Liver (tissue), 9 donors: Measurements from ENCODE around the gene OR10H4. TPM values are rescaled to one million over a fixed set of nuclear protein-coding genes. Genes with fewer than 3 reads are reported as not detected.

Source experiments
- DNase-seq: peaks from one replicate; pipeline ENCODE4 v3.0.0-alpha.2; 2017; ENCODE audit warnings: low spot score
- H3K27ac ChIP-seq, 2 donors: one replicate each; pipeline ENCODE4 v1.7.0; 2013; ENCODE audit warnings: inconsistent platforms in 2 of 2, low read length in 2 of 2, control low read depth in 1 of 2, low read depth in 1 of 2, mild to moderate bottlenecking in 1 of 2
- H3K27me3 ChIP-seq, 4 donors: one replicate each; pipeline versions ENCODE4 v1.6.1 to v1.7.0; 2013; ENCODE audit warnings: low read length in 3 of 4, inconsistent platforms in 1 of 4, mild to moderate bottlenecking in 1 of 4, moderate library complexity in 1 of 4; ENCODE audit not compliant: control insufficient read depth in 4 of 4, insufficient read depth in 4 of 4
- H3K36me3 ChIP-seq, 4 donors: one replicate each; pipeline versions ENCODE4 v1.6.1 to v1.7.0; 2013; ENCODE audit warnings: low read length in 3 of 4, mild to moderate bottlenecking in 3 of 4, low read depth in 1 of 4, moderate library complexity in 1 of 4; ENCODE audit not compliant: control insufficient read depth in 4 of 4, insufficient read depth in 3 of 4
- H3K4me1 ChIP-seq, 4 donors: one replicate each; pipeline versions ENCODE4 v1.6.1 to v1.7.0; 2013; ENCODE audit warnings: low read length in 3 of 4, mild to moderate bottlenecking in 3 of 4, moderate library complexity in 1 of 4; ENCODE audit not compliant: control insufficient read depth in 4 of 4, insufficient read depth in 4 of 4
- H3K4me3 ChIP-seq, 3 donors: one replicate each; pipeline versions ENCODE4 v1.6.1 to v1.7.0; 2013; ENCODE audit warnings: low read length in 3 of 3, control low read depth in 1 of 3, low read depth in 1 of 3, mild to moderate bottlenecking in 1 of 3
- H3K9ac ChIP-seq, 2 donors: one replicate each; pipeline ENCODE4 v1.7.0; 2013; ENCODE audit warnings: low read length in 2 of 2, mild to moderate bottlenecking in 2 of 2, moderate library complexity in 2 of 2, control low read depth in 1 of 2, low read depth in 1 of 2
- H3K9me3 ChIP-seq, 4 donors: one replicate each; pipeline versions ENCODE4 v1.6.1 to v1.7.0; 2013; ENCODE audit warnings: low read length in 3 of 4; ENCODE audit not compliant: control insufficient read depth in 4 of 4
- FOXA1 ChIP-seq: IDR thresholded peaks from 2 replicates; pipeline ENCODE4 v1.6.1; 2016; ENCODE audit warnings: antibody characterized with exemption
- HNF4A ChIP-seq, 2 donors: conservative IDR thresholded peaks; 2 replicates each; pipeline ENCODE4 v1.6.1; 2016; ENCODE audit warnings: antibody characterized with exemption in 2 of 2, mild to moderate bottlenecking in 2 of 2
- WGBS: extraction: QIAGEN DNeasy Blood & Tissue Kit; methylation state at CpG from one replicate; pipeline ENCODE4 v1.1.7; 2013; 5-methylcytosine and 5-hydroxymethylcytosine counted together
- polyA plus RNA-seq, 2 donors: library from polyadenylated mRNA; stranded (reverse) in 1 of 2; unstranded in 1 of 2; fragments of 200-250 nt in 1 of 2; fragments of >200 nt in 1 of 2; fragmentation: Nextera tagmentation in 1 of 2; extraction: Ambion mirVana in 1 of 2; gene quantifications; one replicate each; pipeline versions ENCODE4 v1.2.1 to v1.2.3, GENCODE V29; 2013 to 2015
- total RNA-seq, 2 donors: library from RNA; depleted of rRNA; stranded (reverse); fragments of >200 nt; gene quantifications; one replicate each; pipeline ENCODE4 v1.2.3, GENCODE V29; 2014
- TF ChIP-seq, protein P1 (sequence below): fragments of 150-350 bp; IDR thresholded peaks from 2 replicates; pipeline ENCODE4 v1.5.1; 2017; ENCODE audit warnings: improper control_type of control experiment, low read depth, low read length; ENCODE audit not compliant: missing input control
- TF ChIP-seq, protein P2 (sequence below): IDR thresholded peaks from 2 replicates; pipeline ENCODE4 v1.6.1; 2016; ENCODE audit warnings: antibody characterized with exemption
- TF ChIP-seq, protein P3 (sequence below): IDR thresholded peaks from 2 replicates; pipeline ENCODE4 v1.6.1; 2016; ENCODE audit warnings: antibody characterized with exemption
- donor health status: healthy.
- donor health status: healthy.
- donor health status: healthy.
- donor health status: healthy.
- donor health status: healthy.

Gene OR10H4
- total and polyA plus RNA-seq, 4 donors: not detected

DNA sequence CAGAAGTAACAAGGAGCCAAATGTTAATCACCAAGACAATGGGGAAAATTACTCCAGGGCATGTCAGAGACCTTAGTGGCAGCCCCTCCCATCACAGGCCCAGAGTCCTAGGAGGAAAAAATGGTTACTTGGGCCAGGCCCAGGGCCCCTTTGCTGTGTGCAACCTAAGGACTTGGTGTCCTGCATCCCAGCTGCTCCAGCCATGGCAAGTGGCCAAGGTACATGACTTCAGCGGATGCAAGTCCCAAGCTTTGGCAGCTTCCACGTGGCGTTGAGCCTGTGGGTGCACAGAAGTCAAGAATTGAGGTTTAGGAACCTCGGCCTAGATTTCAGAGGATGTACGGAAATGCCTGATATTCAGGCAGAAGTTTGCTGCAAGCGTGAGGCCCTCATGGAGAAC, 46.7 kb downstream of the OR10H4 start (continued):
- TF ChIP-seq, protein P1, sequence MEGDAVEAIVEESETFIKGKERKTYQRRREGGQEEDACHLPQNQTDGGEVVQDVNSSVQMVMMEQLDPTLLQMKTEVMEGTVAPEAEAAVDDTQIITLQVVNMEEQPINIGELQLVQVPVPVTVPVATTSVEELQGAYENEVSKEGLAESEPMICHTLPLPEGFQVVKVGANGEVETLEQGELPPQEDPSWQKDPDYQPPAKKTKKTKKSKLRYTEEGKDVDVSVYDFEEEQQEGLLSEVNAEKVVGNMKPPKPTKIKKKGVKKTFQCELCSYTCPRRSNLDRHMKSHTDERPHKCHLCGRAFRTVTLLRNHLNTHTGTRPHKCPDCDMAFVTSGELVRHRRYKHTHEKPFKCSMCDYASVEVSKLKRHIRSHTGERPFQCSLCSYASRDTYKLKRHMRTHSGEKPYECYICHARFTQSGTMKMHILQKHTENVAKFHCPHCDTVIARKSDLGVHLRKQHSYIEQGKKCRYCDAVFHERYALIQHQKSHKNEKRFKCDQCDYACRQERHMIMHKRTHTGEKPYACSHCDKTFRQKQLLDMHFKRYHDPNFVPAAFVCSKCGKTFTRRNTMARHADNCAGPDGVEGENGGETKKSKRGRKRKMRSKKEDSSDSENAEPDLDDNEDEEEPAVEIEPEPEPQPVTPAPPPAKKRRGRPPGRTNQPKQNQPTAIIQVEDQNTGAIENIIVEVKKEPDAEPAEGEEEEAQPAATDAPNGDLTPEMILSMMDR: no peak
- no peak for TF ChIP-seq FOXA1
- no peak for TF ChIP-seq HNF4A (conservative IDR thresholded peaks at IDR 0.05)
- TF ChIP-seq, protein P2, sequence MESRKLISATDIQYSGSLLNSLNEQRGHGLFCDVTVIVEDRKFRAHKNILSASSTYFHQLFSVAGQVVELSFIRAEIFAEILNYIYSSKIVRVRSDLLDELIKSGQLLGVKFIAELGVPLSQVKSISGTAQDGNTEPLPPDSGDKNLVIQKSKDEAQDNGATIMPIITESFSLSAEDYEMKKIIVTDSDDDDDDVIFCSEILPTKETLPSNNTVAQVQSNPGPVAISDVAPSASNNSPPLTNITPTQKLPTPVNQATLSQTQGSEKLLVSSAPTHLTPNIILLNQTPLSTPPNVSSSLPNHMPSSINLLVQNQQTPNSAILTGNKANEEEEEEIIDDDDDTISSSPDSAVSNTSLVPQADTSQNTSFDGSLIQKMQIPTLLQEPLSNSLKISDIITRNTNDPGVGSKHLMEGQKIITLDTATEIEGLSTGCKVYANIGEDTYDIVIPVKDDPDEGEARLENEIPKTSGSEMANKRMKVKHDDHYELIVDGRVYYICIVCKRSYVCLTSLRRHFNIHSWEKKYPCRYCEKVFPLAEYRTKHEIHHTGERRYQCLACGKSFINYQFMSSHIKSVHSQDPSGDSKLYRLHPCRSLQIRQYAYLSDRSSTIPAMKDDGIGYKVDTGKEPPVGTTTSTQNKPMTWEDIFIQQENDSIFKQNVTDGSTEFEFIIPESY: no peak

DNA sequence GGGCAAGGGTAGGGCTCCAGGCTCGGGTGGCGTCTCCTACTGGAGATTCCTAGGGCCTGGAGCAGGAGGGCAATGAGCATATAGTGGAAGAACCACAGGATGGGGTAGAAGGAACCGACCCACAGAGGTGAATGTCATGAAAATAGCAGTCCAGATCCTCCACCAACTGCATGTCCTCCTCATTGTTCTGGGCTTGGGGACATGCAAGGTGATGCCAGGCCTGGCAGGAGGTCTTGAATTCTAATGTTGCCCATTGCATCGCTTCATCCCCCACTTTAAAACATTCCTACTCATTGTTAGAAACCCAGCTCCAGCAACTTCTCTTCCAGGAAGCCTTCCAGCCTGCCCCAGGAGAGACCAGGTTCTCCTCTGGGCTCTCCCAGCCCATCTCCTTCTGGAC, 49.4 kb downstream of the OR10H4 start:
- TF ChIP-seq, protein P3, sequence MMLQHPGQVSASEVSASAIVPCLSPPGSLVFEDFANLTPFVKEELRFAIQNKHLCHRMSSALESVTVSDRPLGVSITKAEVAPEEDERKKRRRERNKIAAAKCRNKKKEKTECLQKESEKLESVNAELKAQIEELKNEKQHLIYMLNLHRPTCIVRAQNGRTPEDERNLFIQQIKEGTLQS: no peak
- Histone ChIP-seq H3K4me1 (peaks cover 3 to 27% (median 18%) of the 10 kb centered on the region in 4 donors), H3K4me3 (no peak overlapping the region), H3K27me3 (no peaks in the 10 kb centered on the region), H3K9me3 (no peaks in the 10 kb centered on the region), H3K9ac (no peak overlapping the region), H3K27ac (no peak overlapping the region), H3K36me3 (no peaks in the 10 kb centered on the region)
- no peak for DNase-seq
- 89% methylated on average over 4 of the region's 4 CpGs for WGBS

Other genes with a start within 250 kb of the OR10H4 start
- gene OR10H2, start 221.0 kb upstream of the OR10H4 start, total RNA-seq: not detected
- not detected for gene OR10H2, start 221.0 kb upstream of the OR10H4 start, polyA plus RNA-seq
- not detected for gene OR10H3, start 211.0 kb upstream of the OR10H4 start, total RNA-seq
- not detected for gene OR10H3, start 211.0 kb upstream of the OR10H4 start, polyA plus RNA-seq
- gene OR10H5, start 161.3 kb upstream of the OR10H4 start, total RNA-seq: not detected
- gene OR10H5, start 161.3 kb upstream of the OR10H4 start, polyA plus RNA-seq: not detected
- gene OR10H1, start 133.3 kb upstream of the OR10H4 start, total RNA-seq: under 1 TPM in 1 of 2 donors, not detected in 1; under 0.01 TPM
- not detected for gene OR10H1, start 133.3 kb upstream of the OR10H4 start, polyA plus RNA-seq
- gene CYP4F2, start 50.9 kb upstream of the OR10H4 start, total RNA-seq: 100 to 1,000 TPM in 1 of 2 donors, 1 to 10 TPM in 1; 7.7 to 186 TPM
- 10 to 100 TPM; 83.2 to 87.1 TPM for gene CYP4F2, start 50.9 kb upstream of the OR10H4 start, polyA plus RNA-seq
- gene CYP4F11, start 14.5 kb upstream of the OR10H4 start, total RNA-seq: 10 to 100 TPM in 1 of 2 donors, 1 to 10 TPM in 1; 2.1 to 77.4 TPM
- 10 to 100 TPM; 14.3 to 50.4 TPM for gene CYP4F11, start 14.5 kb upstream of the OR10H4 start, polyA plus RNA-seq
- 10 to 100 TPM; 40.8 to 59.9 TPM for gene TPM4, start 127.5 kb downstream of the OR10H4 start, total RNA-seq
- 10 to 100 TPM; 19.8 to 46.0 TPM for gene TPM4, start 127.5 kb downstream of the OR10H4 start, polyA plus RNA-seq
- gene RAB8A, start 162.9 kb downstream of the OR10H4 start, total RNA-seq: 10 to 100 TPM; 45.6 to 52.0 TPM
- 10 to 100 TPM; 38.0 to 43.1 TPM for gene RAB8A, start 162.9 kb downstream of the OR10H4 start, polyA plus RNA-seq
- 1 to 10 TPM; 1.2 to 2.9 TPM for gene HSH2D, start 194.7 kb downstream of the OR10H4 start, total RNA-seq
- 1 to 10 TPM in 1 of 2 donors, under 1 TPM in 1; 0.33 to 1.2 TPM for gene HSH2D, start 194.7 kb downstream of the OR10H4 start, polyA plus RNA-seq
- gene CIB3, start 224.5 kb downstream of the OR10H4 start, total RNA-seq: not detected
- not detected for gene CIB3, start 224.5 kb downstream of the OR10H4 start, polyA plus RNA-seq
- gene FAM32A, start 236.4 kb downstream of the OR10H4 start, total RNA-seq: 10 to 100 TPM; 46.2 to 60.2 TPM
- gene FAM32A, start 236.4 kb downstream of the OR10H4 start, polyA plus RNA-seq: 10 to 100 TPM; 50.4 to 54.3 TPM
- 10 to 100 TPM; 25.4 to 62.2 TPM for gene AP1M1, start 248.9 kb downstream of the OR10H4 start, total RNA-seq
- 10 to 100 TPM; 50.4 TPM for gene AP1M1, start 248.9 kb downstream of the OR10H4 start, polyA plus RNA-seq